Cortex of kidney (tissue), 1 donor: ENCODE measurements around the gene SOCS4.
"Not testable (repeated sequence)": the region's sequence is repeated elsewhere in the genome, so short reads cannot be mapped to it uniquely, and the experiment has no call there.

Source experiments
- DNase-seq: peaks from one replicate; lab custom pipeline; 2025; lab: John Stamatoyannopoulos, UW

Gene SOCS4, protein sequence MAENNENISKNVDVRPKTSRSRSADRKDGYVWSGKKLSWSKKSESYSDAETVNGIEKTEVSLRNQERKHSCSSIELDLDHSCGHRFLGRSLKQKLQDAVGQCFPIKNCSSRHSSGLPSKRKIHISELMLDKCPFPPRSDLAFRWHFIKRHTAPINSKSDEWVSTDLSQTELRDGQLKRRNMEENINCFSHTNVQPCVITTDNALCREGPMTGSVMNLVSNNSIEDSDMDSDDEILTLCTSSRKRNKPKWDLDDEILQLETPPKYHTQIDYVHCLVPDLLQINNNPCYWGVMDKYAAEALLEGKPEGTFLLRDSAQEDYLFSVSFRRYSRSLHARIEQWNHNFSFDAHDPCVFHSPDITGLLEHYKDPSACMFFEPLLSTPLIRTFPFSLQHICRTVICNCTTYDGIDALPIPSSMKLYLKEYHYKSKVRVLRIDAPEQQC

DNA sequence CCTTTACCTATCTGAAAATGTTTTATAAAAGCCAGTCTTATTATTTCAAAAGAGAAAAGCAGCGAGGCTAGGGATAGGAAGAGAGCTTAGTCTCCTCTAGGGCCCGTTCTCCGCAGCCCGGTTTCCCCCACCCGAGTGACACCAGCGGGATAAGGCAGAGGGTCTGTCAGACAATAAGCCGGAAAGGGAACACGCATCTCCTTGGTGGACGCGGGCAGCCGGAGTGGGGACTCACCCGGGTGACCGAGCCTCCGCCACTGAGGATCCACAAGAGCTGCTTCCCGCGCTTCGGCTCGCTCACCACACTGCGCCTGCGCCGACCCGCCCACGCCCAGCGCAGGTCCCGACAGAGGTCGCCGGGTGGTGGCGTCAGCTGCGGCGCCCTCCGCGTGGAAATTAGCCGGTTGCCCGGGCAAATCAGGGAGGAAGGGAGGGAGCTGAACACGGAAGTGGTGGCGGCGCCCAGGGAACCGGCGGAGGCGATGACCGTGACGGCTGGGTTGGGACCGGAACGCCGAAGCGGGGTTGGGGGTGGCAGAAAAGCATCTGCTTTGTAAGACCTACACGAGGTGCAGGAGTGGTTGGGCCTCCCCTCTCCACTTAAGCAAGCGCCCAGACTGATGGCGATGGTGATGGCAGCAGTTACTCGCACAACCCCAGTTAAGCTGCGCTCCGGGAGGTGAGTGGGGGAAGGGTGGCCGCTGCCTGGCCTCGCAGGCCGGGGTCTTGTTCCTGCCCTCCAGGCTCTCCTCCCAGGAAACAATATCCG is at the start of gene SOCS4, which contains the start of gene WDHD1:
Gene SOCS4 (plus strand): TSS at position 444 of the 769 bp plus-strand sequence. CDS start 15,806 bp downstream, outside the sequence.
Gene WDHD1 (minus strand): TSS at position 307 of the 769 bp plus-strand sequence. CDS start 312 bp downstream, outside the sequence.
- peak; percentile 95 for DNase-seq

DNA sequence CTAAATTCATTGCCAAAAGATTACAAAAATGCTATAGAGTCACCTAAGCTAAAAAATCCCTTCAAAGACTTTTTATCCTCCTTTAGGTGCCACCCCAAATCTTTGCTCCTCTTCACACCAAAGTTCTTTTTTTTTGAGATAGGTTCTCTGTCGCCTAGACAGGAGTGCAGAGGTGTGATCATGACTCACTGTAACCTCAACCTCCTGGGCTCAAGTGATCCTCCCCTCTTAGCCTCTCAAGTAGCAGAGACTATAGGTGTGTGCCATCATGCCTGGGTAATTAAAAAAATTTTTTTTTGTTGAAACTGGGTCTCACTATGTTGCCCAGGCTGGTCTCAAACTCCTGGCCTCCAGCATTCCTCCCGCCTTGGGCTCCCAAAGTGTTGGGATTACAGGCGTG is 48.0 kb upstream of the SOCS4 start:
- DNase-seq, result no peak

DNA sequence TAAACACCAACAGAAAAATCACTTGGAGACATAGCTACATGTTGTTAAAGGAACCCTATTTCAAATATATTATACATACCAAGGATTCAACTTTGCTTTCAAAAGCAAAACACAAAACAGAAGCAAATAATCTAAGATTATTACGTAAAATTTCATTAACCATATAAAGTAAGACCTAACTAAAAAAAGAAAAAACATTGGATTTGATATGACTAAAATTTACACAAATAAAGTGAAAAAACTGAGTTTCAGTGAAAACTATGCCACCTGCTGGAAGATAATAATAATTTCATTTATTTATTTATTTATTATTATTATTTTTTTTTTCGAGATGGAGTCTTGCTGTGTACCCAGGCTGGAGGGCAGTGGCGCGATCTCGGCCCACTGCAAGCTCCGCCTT is 45.3 kb upstream of the SOCS4 start:
- no peak for DNase-seq

DNA sequence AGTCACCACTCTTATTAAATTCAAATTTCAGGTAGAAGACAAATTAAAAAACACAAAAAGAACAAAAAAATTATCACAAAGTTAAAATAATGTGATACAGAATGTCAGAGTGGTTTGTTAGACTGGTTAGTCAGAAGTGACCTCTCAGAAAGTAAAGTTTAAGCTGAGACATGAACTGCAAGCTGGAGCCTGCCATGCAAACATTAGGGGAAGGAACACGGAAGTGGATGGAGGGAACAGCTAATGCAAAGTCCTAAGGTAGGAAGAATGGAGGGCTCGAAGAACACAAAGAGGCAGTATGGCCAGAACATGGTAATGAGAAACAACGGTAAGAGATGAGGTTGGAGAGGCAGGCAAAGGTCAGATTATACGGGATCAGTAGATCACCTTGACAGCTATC is 41.9 kb upstream of the SOCS4 start:
- no peak for DNase-seq

DNA sequence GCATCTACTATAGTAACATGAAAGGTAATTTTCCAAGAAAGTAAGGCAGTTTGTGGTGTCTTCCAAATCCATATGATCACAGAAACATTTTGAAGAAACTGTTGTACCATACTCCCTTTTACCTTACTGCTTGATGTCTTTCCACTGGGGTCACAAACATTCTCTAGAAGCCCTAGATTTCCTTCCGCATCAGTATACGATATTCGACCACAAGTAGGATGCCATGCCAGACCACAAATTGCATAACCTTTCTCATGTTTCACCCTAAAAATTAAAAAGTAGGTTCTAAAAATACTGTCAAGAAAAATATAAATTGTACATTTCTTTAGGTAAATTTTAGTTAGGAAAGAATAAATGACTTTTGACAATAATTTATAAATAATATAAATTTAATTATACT is 26.7 kb upstream of the SOCS4 start:
- DNase-seq, result no peak

DNA sequence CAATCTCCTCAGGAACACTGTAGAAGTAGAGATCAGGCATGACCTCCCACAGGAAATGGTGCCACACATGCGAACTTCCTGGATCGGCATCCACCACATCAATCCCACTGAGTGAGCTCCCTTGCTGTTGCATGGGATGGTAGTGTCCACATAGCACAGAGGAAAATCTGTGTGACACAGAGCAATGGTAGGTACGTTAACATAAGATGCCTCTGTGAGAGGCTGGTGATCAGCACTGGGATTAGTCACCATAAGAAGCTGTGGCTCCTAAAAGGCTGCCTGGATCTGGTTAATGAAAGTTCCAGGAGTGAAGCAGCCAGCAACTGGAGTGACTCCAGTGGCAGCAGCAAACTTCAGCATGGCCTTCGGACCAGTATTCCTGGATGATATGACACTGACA is 22.0 kb upstream of the SOCS4 start:
- no peak for DNase-seq

DNA sequence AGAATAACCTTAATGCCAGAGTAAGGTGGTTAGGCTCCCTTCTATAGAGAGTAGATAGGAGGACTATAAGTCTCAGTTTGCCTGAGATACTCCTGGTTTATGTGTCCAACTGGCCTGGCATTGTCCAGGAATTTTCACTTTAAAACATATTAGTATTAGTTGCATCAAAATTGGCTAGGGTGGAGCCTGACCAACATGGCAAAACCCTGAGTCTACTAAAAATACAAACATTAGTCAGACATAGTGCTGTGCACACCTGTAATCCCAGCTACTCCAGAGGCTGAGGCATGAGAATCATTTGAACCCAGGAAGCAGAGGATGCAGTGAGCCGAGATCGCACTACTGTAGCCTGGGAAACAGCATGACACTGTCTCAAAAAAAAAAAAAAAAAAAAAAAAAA is 12.0 kb upstream of the SOCS4 start:
- no peak for DNase-seq

DNA sequence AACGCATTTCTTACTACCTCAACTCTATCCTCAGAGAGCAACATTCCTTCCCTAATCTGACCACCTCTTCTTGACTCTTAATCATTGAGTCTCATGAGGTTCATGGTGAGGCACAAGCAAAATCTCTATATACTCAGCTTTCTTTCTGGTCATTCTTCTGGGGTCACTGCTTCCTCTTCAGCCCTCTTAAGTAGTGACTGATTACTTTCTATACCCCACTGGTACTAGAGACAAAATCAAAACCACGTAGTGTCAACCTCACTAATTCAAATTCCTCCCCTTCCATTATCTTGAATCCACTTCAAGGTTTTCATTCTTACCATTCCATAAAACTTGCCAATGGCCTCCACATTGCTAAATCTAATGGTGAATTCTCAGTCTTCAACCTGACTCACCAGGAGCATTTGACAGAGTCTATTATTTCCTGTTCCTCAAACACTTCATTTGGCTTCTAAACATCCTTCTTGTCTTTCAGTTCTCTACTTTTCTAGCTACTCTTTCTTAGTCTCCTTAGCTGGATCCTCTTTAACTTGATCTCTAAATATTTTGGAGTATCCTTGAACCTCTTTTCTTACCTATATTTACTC is 7.0 kb upstream of the SOCS4 start:
- DNase-seq, result no peak

DNA sequence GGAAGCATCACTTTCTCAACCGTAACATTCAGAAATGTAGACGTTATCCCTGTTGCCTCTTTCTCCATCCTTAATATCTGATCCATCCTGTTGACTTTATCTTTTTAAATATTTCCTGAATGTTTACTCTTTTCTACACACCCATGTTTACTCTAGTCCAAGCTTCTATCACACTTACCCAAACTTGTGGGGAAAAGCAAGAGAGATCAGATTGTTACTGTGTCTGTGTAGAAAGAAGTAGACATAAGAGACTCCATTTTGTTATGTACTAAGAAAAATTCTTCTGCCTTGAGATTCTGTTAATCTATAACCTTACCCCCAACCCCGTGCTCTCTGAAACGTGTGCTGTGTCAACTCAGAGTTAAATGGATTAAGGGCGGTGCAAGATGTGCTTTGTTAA is 2.7 kb upstream of the SOCS4 start:
- not testable (repeated sequence) for DNase-seq

DNA sequence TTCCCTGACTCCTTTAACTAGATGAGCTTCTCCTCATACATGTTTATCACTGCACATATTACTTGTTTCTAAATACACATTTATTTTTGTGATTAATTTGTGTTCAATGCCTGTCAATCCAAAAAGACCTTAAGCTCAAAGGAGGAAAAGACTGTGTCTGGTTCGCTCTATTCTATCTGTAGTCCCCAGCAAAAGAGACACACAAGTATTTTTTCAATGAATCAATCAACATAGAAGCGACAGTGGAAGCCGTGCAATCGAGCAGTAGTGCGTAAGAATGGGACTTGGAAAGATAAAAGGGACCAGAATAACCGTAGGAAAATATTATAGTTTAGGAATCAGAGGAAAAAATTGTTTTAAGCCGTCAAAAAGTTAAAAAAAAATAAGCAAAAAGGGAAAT is 1.1 kb upstream of the SOCS4 start:
- DNase-seq, result no peak

DNA sequence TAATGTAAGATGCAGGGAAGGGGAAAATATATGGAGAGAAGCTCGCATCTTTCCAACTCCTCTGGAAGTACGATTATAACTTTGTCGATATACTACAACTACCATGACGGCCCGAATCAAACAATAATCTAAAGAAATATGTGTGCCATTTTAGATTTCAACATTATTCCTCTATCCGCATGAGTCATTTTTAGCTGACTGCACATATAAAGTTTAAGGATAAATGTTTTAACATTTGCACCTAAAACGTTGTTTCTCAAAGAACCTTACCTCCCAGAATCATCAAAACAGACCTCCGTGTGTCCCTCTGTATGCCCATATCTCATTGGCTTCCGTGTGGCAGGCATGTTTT is 619 bp upstream of the SOCS4 start:
- no peak for DNase-seq

DNA sequence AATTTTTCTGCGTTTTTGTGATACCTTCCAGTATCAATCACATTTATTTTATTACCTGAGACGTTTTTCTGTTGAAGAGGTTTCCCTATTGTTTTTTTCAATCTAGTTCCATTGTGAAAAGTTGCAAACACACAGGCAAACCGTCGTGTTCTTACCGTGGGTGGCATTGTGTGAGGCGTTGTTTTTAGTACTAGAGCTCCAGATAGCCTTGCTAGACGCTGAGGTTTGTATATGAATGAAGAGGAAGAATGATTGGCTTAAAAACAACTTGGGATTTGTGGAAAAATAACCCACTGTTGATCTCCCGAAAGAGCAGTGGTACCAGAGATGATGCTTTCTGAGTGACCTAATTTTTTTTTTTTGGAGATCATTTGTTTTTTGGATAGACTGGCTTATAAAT is 1.0 kb downstream of the SOCS4 start:
- DNase-seq, result no peak

DNA sequence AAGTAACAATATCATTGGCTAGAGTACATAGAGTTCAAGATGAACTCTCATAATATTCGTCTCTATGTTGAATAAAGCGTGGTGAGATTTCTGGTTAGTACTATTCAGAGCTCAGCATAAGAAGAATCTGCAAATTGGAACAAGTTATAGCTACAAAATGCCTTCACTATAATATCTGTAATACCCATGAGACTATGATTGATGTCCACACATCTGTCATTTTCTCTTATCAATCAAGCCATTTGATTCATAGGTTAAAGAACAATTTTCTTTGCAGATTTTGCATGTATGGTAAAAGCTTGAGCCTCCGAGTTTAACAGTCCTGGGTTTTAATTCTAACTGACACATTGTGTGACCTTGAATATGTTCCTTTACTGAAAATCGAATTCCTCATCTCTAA is 1.4 kb downstream of the SOCS4 start:
- no peak for DNase-seq

DNA sequence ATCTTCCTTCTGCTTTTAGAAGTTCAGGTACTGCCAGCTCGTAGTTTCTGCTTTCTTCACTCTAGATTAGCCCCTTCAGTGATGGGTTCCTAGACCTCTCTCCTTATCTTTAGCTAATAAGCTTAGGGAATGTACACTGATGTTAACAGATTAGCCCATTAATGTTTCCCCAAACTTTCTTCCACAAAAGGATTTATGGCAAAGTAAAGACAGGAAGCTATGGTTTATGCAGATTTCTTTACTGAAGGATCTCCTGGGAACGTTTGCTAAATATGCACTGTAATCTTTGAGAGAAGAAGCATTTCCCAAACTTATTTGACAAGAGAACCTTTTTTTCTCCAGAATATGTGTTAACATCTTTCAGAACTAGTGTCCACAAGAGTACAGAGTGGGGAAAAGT is 4.2 kb downstream of the SOCS4 start:
- DNase-seq, result no peak

DNA sequence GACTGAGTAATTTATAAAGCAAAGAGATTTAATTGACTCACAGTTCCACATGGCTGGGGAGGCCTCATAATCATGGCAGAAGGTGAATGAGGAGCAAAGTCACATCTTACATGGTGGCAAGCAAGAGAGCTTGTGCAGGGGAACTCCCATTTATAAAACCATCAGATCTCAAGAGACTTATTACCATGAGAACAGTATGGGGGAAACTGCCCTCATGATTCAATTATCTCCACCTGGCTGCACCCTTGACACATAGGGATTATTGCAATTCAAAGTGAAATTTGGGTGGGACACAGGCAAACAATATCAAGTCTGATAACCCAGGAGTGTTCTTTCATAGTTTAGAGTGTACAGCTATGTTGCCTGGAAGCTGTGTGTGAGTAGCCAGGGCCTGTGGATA is 11.0 kb downstream of the SOCS4 start:
- DNase-seq, result not testable (repeated sequence)

DNA sequence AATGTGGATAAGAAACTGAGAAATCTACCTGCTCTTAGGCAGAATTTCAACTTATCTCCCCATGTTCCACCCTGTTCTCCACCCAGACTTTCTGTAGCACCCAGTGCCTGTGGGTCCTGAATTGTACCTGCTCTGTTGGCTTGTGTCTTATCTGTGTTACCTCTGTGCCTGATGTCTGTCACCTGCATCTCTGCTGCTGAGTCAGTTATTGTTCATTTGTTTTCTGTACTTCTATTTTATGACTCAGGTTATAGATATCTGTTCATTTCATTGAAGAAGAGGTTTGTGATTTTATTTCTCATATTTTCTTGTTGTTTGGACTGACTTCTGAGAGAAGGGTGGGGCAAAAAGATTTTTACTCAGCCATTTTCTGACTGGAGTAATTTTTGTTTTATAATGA is 11.7 kb downstream of the SOCS4 start:
- DNase-seq, result no peak

DNA sequence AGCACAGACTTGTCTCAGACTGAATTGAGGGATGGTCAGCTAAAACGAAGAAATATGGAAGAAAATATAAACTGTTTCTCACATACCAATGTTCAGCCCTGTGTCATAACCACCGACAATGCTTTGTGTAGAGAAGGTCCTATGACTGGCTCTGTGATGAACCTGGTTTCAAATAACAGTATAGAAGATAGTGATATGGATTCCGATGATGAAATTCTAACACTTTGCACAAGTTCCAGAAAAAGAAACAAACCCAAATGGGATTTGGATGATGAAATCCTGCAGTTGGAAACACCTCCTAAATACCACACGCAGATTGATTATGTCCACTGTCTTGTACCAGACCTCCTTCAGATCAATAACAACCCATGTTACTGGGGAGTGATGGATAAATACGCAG is 16.5 kb downstream of the SOCS4 start:
- DNase-seq, result no peak

DNA sequence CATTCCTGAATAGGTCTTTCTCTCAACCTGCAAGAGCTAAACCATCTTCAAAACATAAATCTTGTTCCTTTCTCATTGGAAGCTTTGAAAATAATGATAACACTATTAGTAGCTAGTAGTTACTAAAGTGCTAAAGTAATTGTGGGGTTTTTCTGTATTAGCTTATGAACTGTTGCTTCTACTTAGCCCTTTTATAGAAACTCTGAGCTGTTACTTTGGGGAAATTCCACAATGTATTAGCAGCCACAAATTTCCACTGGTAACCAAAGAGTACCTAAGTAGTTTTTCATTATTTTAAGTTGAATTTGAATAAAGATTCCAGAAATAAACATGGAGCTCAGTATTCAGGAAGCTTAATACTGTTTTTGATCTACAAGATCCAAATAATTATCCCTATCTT is 18.1 kb downstream of the SOCS4 start:
- no peak for DNase-seq

DNA sequence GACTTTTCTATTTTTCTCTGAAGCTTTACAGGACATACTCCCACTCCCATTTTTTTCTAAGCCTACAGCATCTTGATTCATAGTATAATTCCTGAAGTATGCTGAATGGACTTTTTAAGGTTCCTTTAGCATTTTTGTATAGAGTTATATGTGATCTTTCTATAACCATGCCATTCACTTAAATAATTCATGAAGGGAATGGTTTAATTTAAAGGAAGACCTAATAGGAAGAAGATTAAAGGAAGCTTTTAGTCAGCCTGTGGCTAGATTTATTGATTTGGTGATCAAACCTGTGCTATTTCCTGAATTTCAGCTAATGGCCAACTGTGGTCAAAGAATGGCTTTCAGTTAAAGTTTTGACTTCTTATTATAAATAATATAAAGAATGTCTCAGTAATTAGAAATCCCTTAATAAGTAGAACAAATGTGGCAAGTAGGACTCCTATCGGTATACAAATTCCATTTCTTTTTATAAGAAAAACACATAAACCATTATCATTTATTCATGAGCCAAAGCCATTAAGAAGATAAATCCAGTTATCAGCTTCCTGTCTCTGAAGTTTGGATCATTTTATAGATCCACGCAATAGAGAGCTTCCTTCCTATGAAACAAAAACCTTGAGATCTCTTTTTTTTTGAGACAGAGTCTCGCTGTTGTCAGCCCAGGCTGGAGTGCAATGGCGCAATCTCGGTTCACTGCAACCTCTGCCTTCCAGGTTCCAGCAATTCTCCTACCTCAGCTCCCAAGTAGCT is 20.4 kb downstream of the SOCS4 start:
- no peak for DNase-seq

DNA sequence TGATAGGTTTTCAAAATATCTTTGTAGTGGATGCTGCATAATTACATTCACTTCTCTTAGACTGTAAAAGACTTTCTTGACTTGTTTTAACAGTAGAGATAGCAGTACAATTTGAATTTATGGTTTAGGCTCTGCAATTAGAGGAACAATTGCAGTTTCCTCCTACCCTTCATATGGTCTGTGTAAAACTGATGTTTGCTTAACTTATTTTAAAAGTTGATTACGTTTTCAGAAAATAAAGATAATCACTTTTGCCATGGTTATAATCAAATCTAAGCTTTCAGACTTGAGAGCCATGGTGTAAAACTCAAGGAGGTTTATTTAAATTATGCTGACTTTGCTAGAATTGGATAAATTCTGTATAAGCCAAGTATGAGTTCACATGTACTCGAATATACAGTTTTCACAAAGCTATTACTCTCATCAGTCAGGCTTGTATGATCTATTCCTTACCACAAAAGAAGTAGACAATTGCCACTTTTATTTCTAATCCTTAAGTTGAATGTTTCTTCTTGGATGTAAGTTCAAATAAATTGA is 21.9 kb downstream of the SOCS4 start:
- DNase-seq, result no peak

DNA sequence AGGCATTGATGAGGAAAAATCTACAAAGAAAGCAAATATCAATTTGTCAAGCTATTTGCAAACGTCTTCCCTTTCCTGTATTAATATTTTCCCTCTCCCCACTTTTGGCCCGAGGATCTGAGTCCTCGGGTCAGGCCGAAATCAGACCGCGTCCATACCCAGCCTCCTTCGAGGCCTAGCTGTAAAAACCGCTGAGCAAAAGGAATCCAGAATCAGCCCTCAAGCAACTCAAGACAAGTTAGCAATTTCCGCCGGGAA is 24.1 kb downstream of the SOCS4 start:
- DNase-seq, result no peak
